ENCODE measurements around the gene HELQ. TPM values are rescaled to one million over a fixed set of nuclear protein-coding genes. Genes with fewer than 3 reads are reported as not detected.
A peak's percentile ranks its signal among the peaks of the same experiment; 100 is the strongest.

HELQ gene
- total and polyA plus RNA-seq, 2 experiments from 2014 or later = 8.0 to 12.4 TPM

DNA sequence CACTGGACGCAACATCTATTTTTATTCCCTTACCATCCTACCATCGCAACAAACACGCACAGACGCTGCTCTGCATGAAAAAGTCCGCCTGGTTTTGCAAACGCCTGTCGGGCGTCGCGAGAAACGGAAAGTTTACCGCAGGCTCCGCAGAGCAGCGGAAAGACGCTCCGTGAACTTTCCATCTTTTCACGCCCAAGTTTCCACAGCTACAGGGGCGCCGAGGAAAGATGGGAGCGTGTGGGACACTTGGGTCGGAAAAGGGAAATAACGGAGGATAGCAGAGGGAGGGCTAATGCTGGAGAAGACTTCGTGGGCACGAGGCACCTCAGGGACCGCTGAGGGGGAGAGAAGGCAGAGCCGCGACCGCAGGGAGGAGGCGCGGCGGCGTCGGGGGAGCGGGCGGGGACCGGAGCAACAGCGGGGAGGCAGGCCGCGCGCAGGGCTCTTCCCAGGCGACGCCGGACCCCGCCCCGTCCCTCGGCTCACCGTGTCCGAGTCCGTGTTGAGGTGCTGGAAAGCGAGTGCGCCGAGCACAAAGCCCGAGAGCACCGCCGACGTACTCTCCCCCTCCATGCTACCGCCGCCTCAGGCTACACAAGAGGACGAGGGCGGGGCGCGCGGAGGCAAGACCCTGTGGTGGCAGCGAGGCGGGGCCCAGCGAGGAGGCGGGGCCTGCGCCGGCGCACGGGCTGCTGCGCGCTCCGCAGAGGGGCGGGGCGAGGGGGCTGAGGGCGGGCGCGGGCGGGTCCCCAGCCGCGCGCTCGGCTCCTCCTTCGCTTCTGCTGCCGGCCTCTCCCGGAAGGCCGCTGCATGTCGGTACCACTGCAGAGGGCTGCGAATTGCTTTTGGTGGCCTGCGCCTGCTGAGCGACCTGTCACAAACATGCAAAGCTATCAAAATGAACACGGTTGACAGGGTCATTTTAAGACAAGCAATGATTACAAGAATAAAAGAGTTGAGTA is 29.2 kb upstream of the HELQ start, which contains the start of gene ABRAXAS1:
Gene ABRAXAS1 (minus strand): TSS at position 601 of the 962 bp plus-strand sequence. CDS start 28 bp downstream, at position 573.
- peaks cover 13% of the 10 kb centered on the region for H3K79me2 ChIP-seq
- H3K4me1 ChIP-seq (ENCODE audit: insufficient read depth) = peaks cover 14% of the 10 kb centered on the region
- peak; percentile 98 for DNase-seq (ENCODE audit: low spot score)
- no peaks in the 10 kb centered on the region for H3K27me3 ChIP-seq
- H3K4me2 ChIP-seq = peak within 1 kb of the TSS; percentile 81
- WGBS (ENCODE audit: low lambda C conversion rate, missing lambda C conversion rate) = 2% methylated on average over 52 of the region's 93 CpGs
- TF ChIP-seq CTCF (IDR thresholded peaks at IDR 0.05; ENCODE audit: poor library complexity) (no peak), EZH2phosphoT487 (IDR thresholded peaks at IDR 0.05; ENCODE audit: low read depth, severe bottlenecking, unreplicated experiment) (no peak), EZH2 (IDR thresholded peaks at IDR 0.05; ENCODE audit: borderline replicate concordance) (no peak)
- peak within 1 kb of the TSS; percentile 91 for H3K27ac ChIP-seq
- no peaks in the 10 kb centered on the region for H4K20me1 ChIP-seq (ENCODE audit: insufficient read depth, poor library complexity, severe bottlenecking)
- peak within 1 kb of the TSS; percentile 89 for H3K4me3 ChIP-seq
- peak within 1 kb of the TSS; percentile 88 for H2AFZ ChIP-seq
- no peaks in the 10 kb centered on the region for H3K9me2 ChIP-seq (replicated peaks; ENCODE audit: insufficient read depth)
- H3K36me3 ChIP-seq (replicated peaks; ENCODE audit: insufficient read depth, low read depth) = no peaks in the 10 kb centered on the region
- no peaks in the 10 kb centered on the region for H3K9me3 ChIP-seq (ENCODE audit: low read depth)

GRCh38 chr4:83473966-83474365 is 18.3 kb upstream of the HELQ start:
- Histone ChIP-seq H2AFZ (no peak overlapping the region), H3K9me2 (replicated peaks; ENCODE audit: insufficient read depth) (no peaks in the 10 kb centered on the region), H3K4me1 (ENCODE audit: insufficient read depth) (no peaks in the 10 kb centered on the region), H3K27me3 (no peaks in the 10 kb centered on the region), H4K20me1 (ENCODE audit: insufficient read depth, poor library complexity, severe bottlenecking) (no peaks in the 10 kb centered on the region), H3K9me3 (ENCODE audit: low read depth) (no peaks in the 10 kb centered on the region), H3K36me3 (replicated peaks; ENCODE audit: insufficient read depth, low read depth) (no peaks in the 10 kb centered on the region), H3K27ac (no peak overlapping the region), H3K4me3 (no peak overlapping the region), H3K79me2 (no peaks in the 10 kb centered on the region), H3K4me2 (no peak overlapping the region)
- TF ChIP-seq EZH2 (IDR thresholded peaks at IDR 0.05; ENCODE audit: borderline replicate concordance) = no peak
- TF ChIP-seq CTCF (IDR thresholded peaks at IDR 0.05; ENCODE audit: poor library complexity) = no peak
- no peak for TF ChIP-seq EZH2phosphoT487 (IDR thresholded peaks at IDR 0.05; ENCODE audit: low read depth, severe bottlenecking, unreplicated experiment)
- WGBS (ENCODE audit: low lambda C conversion rate, missing lambda C conversion rate) = 100% methylated on average over 2 of the region's 2 CpGs
- no peak for DNase-seq (ENCODE audit: low spot score)

DNA sequence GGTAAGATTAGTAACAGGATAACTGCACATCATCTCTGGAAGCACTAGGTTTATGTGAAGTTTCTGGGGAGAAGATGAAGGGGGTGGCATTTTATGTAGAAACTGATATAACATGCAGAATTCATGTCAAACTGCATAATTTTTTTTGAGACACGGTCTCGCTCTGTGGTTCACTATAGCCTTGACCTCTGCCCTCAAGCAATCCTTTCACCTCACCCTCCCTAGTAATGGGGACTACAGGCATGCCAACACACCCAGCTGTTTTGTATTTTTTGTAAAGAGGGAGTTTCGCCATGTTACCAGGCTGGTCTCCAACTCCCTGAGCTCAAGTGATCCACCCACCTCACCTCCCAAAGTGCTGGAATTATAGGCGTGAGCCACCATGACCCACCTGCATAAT is 17.8 kb upstream of the HELQ start:
- TF ChIP-seq EZH2phosphoT487 (IDR thresholded peaks at IDR 0.05; ENCODE audit: low read depth, severe bottlenecking, unreplicated experiment) = no peak
- no peak for TF ChIP-seq EZH2 (IDR thresholded peaks at IDR 0.05; ENCODE audit: borderline replicate concordance)
- no peak for TF ChIP-seq CTCF (IDR thresholded peaks at IDR 0.05; ENCODE audit: poor library complexity)
- H2AFZ ChIP-seq = no peak overlapping the region
- no peaks in the 10 kb centered on the region for H3K4me1 ChIP-seq (ENCODE audit: insufficient read depth)
- no peaks in the 10 kb centered on the region for H4K20me1 ChIP-seq (ENCODE audit: insufficient read depth, poor library complexity, severe bottlenecking)
- H3K79me2 ChIP-seq = no peaks in the 10 kb centered on the region
- H3K4me2 ChIP-seq = no peak overlapping the region
- H3K27me3 ChIP-seq = no peaks in the 10 kb centered on the region
- H3K27ac ChIP-seq = no peak overlapping the region
- no peaks in the 10 kb centered on the region for H3K9me2 ChIP-seq (replicated peaks; ENCODE audit: insufficient read depth)
- H3K9me3 ChIP-seq (ENCODE audit: low read depth) = no peaks in the 10 kb centered on the region
- H3K4me3 ChIP-seq = no peak overlapping the region
- WGBS (ENCODE audit: low lambda C conversion rate, missing lambda C conversion rate) = 85% methylated on average over 4 of the region's 4 CpGs
- no peak for DNase-seq (ENCODE audit: low spot score)
- H3K36me3 ChIP-seq (replicated peaks; ENCODE audit: insufficient read depth, low read depth) = no peaks in the 10 kb centered on the region
